Stimulated activated naive CD8-positive, alpha-beta T cell treated with anti-CD3 and anti-CD28 coated beads, Interleukin-15, amount 100 ng/mL, for 72 hours (primary cell): Measurements from ENCODE around the gene BRCA1.
"Not testable (repeated sequence)": the region's sequence is repeated elsewhere in the genome, so short reads cannot be mapped to it uniquely, and the experiment has no call there.

Source experiments
- ATAC-seq: fragments of 150-1000 bp; cut with Tn5 transposase; 2 replicates; pipeline ENCODE4 v1.10.0; 2021; ENCODE audit warnings: mild to moderate bottlenecking, moderate library complexity
- DNase-seq, 2 donors: peaks; one replicate each; pipeline ENCODE4 v3.0.0; 2021 to 2022
- H3K27ac Mint-ChIP-seq, 2 donors: one replicate each; pipeline ENCODE4 v1.8.0; 2022; ENCODE audit warnings: mild to moderate bottlenecking in 2 of 2, mixed read lengths in 2 of 2, moderate library complexity in 2 of 2
- H3K27me3 Mint-ChIP-seq: one replicate; pipeline ENCODE4 v1.8.0; 2022; ENCODE audit warnings: mixed read lengths
- H3K4me1 Mint-ChIP-seq: one replicate; pipeline ENCODE4 v1.8.0; 2022; ENCODE audit warnings: mild to moderate bottlenecking, mixed read lengths
- H3K4me3 Mint-ChIP-seq, 2 donors: one replicate each; pipeline ENCODE4 v1.8.0; 2022; ENCODE audit warnings: mild to moderate bottlenecking in 2 of 2, mixed read lengths in 2 of 2, moderate library complexity in 1 of 2
- H3K9me3 Mint-ChIP-seq, 2 donors: one replicate each; pipeline ENCODE4 v1.8.0; 2022; ENCODE audit warnings: mixed read lengths in 2 of 2

Gene BRCA1

DNA sequence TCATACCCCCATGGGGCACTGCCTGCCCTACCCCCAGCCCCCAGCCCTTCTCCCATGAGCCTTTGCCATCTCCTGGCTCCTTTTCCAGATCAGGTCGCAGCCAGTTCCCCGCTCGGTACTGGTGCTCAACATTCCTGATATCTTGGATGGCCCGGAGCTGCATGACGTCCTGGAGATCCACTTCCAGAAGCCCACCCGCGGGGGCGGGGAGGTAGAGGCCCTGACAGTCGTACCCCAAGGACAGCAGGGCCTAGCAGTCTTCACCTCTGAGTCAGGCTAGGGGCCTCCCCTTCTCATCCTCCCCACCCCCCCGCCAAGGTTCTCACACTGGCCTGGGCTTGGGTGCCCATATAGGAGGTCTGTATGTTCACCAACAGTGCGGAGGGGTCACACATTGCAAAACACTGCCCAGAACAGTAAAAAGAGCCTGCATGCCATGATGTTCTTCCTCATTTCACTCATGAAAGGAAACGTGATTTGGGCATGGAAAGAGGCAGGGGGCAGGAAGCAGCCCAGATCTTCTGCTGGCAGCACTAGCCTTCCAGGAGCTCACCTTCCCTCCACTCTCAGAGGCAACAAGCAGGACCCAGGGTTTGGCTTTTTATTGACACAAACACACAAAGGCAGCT is 111.0 kb downstream of the BRCA1 start:
- ATAC-seq: no peak
- peak overlapping the region in 1 of 2 donors; percentile 13 for H3K27ac Mint-ChIP-seq
- DNase-seq: no peak
- H3K4me1 Mint-ChIP-seq: peaks cover 23% of the 10 kb centered on the region
- H3K4me3 Mint-ChIP-seq: no peak overlapping the region
- no peaks in the 10 kb centered on the region for H3K9me3 Mint-ChIP-seq
- H3K27me3 Mint-ChIP-seq: no peaks in the 10 kb centered on the region

DNA sequence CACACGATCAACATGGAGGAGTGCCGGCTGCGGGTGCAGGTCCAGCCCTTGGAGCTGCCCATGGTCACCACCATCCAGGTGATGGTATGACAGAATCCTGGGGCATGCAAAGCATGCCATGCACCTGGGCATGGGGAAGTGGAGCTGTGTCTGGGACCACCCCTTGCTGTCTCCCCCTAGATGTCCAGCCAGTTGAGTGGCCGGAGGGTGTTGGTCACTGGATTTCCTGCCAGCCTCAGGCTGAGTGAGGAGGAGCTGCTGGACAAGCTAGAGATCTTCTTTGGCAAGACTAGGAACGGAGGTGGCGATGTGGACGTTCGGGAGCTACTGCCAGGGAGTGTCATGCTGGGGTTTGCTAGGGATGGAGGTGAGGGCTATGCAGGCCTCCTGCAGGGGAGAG is 111.9 kb downstream of the BRCA1 start:
- ATAC-seq (no peak), DNase-seq (no peak)
- H3K4me1 Mint-ChIP-seq: peaks cover 22% of the 10 kb centered on the region
- no peaks in the 10 kb centered on the region for H3K9me3 Mint-ChIP-seq
- H3K4me3 Mint-ChIP-seq: no peak overlapping the region
- no peaks in the 10 kb centered on the region for H3K27me3 Mint-ChIP-seq
- H3K27ac Mint-ChIP-seq: peak overlapping the region in 1 of 2 donors; percentile 50

DNA sequence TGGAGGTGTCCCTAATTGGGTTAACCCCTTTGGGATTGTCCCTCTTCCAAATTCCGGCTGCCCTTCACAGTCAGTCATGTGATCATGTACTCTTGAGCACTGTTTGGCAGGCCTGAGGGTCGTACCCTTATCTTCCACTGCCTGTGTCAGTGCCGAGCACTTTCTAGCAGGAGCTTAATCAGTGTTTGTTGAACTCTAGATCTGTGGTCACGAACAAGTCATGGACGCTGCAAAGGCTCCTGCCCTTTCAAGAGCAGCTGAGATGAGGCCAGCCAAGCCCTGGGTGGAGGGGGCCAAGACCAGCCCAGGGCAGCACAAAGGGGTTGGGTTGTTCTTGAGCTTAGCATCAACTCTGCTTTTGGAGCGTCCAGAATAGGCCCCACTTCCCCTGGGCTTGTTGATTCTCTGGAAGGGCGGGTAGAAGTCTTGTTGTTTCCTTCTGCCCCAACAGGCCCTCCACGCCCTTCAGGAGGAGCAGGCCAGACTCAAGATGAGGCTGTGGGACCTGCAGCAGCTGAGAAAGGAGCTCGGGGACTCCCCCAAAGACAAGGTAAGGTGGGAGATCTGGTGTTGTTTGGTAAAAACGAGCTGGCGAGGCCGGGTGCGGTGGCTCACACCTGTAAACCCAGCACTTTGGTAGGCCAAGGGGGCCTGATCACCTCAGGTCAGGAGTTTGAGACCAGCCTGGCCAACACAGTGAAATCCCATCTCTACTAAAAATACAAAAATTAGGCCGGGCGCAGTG is 113.3 kb downstream of the BRCA1 start:
- Mint-ChIP-seq H3K27me3 (no peaks in the 10 kb centered on the region), H3K9me3 (no peaks in the 10 kb centered on the region), H3K27ac (no peak overlapping the region), H3K4me1 (peaks cover 23% of the 10 kb centered on the region), H3K4me3 (no peak overlapping the region)
- ATAC-seq (no peak), DNase-seq (no peak)

DNA sequence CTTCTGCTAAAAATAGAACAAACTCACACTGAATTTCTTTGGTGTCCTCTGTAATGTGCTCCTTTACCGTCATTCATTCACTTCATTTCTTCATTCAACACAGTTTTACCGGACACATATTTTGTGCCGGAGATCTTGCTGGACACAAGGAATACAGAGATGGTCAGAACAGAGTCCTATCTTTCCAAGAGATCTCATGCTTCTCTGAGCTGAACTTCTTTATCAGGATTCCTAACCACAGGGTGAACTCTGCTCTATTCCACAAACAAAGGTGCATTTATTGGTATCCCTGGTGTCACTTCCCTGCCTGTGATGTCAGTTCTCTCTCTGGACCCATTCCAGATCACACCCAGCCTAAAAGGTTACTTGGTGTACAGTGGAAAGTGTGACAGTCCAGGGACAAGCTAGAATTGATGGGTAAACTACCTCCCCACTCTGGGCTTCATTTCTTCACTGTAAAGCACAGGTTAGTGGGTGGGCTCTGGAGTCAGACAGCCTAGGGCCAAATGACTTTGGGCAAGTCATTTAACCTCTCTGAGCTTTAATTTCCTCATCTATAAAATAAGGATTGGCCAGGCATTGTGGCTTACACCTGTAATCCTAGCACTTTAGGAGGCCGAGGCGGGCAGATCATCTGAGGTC is 114.4 kb downstream of the BRCA1 start:
- no peak overlapping the region for H3K27ac Mint-ChIP-seq
- no peaks in the 10 kb centered on the region for H3K27me3 Mint-ChIP-seq
- H3K4me1 Mint-ChIP-seq: peaks cover 31% of the 10 kb centered on the region
- ATAC-seq (no peak), DNase-seq (no peak)
- H3K4me3 Mint-ChIP-seq: no peak overlapping the region
- H3K9me3 Mint-ChIP-seq: no peaks in the 10 kb centered on the region

DNA sequence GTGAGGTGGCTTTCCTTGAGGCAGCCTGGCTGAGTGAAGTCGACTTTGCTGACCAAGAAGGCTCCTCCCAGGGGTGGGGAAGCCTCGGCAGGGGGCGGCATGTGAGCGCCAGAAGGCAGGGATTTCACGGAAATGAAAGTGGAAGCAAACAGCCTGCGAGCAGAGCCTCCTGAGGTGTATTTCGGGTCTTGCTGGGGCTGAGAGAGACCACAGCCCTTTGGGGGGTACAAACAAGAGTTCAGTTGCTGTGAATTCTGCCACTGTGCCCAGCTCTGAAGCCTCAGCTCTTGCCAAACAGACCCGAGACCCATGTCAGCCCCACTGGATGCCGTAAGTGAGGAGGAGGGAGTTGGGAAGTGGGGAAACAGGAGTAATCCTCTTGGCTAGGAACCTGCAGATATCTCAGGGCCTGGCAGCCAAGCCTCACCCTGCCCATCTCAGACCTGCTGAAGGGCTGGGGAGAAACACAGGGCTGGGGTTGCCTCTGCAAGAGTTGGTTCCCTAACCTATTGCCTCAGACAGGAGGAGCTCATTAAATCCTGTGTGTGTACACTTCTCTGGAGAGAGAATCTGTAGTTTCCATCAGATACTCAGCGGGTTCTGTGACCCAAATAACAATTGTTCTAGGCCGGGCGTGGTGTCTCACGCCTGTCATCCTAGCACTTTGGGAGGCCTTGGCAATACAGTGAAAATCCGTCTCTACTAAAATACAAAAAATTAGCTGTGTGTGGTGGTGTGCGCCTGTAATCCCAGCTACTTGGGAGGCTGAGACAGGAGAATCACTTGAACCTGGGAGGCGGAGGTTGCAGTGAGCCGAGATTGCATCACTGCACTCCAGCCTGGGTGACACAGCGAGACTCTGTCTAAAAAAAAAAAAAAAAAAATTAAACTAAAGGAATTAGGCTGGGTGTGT is 118.3 kb downstream of the BRCA1 start, which contains the start of gene IFI35:
Gene IFI35, plus strand, starts transcription at position 146 of the 913 bp plus-strand sequence. Its CDS starts 164 bp downstream, at position 310.
- Mint-ChIP-seq H3K27ac (peak within 1 kb of the TSS; percentile 100), H3K9me3 (no peaks in the 10 kb centered on the region), H3K4me3 (peak within 1 kb of the TSS; percentile 98 to 100), H3K4me1 (peaks cover 35% of the 10 kb centered on the region), H3K27me3 (no peaks in the 10 kb centered on the region)
- peak; percentile 97 for ATAC-seq
- peak; percentile 77 to 87 for DNase-seq

DNA sequence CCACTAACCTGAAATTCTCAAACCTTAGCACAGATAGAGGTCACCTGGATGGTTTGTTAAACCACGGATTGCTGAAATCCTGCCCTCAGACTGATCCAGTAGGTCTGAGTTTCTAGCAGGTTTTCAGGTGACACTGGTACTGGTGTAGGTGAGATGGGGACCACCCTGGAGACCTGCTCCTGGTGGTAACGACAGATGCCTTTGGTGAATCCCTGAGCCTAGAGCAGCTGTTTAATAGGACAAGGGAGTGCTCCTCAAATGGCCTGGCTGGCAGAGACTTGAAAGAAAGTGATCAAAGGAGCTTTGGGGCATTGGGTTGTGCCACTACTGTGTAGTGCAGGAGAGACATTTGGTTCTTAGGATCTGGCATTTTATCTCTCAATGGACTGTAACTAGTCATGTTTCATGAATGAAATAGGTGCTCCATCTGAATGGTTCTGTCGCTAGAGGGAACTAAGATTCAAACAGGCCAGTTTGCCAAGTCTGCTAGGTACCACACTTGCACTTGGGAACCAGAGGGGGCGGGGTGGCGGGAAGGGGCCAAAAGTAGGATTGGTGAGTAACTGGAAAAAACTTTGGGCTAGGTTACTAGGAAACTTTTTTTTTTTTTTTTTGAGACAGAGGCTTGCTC is 121.5 kb downstream of the BRCA1 start:
- Mint-ChIP-seq H3K27me3 (no peaks in the 10 kb centered on the region), H3K9me3 (no peaks in the 10 kb centered on the region), H3K27ac (peak overlapping the region in 1 of 2 donors; percentile 89), H3K4me3 (no peak overlapping the region), H3K4me1 (peaks cover 48% of the 10 kb centered on the region)
- DNase-seq: no peak
- ATAC-seq: no peak

DNA sequence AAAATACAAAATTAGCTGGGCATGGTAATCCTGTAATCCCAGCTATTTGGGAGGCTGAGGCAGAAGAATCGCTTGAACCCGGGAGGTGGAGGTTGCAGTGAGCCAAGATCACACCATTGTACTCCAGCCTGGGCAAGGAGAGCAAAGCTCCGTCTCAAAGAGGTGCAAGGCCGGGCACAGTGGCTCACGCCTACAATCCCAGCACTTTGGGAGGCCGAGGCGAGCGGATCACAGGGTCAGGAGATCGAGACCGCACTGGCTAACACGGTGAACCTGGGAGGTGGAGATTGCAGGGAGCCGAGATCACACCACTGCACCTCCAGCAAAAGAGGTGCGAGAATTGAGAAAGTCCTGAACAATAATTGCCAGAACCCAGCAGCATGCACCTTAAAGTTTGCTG is 124.3 kb downstream of the BRCA1 start:
- DNase-seq, ATAC-seq, H3K9me3 Mint-ChIP-seq, H3K27ac Mint-ChIP-seq, H3K27me3 Mint-ChIP-seq: not testable (repeated sequence)
- H3K4me1 Mint-ChIP-seq: peaks cover 42% of the 10 kb centered on the region
- H3K4me3 Mint-ChIP-seq: peak overlapping the region in 1 of 2 donors; percentile 13

DNA sequence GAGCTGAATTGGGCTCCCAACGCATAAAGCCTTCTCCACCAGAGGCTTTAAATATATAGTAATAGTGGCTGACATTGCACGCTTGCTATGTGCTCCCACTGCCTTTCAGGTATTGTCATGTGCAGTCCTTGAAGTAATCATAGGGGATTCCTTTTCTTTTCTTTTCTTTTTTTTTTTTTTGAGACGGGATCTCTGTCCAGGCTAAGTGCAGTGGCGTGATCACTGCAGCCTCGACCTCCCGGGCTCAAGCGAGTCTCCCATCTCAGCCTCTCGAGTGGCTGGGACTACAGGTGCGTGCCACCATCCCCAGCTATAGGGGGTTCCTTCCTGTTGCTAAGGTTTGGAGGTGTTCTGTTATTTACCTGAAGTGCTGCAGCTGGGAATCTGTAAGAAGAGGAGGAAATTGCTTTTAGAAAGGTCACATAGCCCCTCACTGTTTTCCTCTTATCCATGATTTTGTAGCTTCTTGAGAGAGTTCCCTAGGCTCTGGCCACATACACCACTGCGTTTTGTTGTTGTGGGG is 126.1 kb downstream of the BRCA1 start:
- Mint-ChIP-seq H3K9me3 (no peaks in the 10 kb centered on the region), H3K27me3 (no peaks in the 10 kb centered on the region), H3K4me3 (peak overlapping the region; percentile 89), H3K4me1 (peaks cover 42% of the 10 kb centered on the region), H3K27ac (peak overlapping the region; percentile 99)
- DNase-seq (no peak), ATAC-seq (no peak)

DNA sequence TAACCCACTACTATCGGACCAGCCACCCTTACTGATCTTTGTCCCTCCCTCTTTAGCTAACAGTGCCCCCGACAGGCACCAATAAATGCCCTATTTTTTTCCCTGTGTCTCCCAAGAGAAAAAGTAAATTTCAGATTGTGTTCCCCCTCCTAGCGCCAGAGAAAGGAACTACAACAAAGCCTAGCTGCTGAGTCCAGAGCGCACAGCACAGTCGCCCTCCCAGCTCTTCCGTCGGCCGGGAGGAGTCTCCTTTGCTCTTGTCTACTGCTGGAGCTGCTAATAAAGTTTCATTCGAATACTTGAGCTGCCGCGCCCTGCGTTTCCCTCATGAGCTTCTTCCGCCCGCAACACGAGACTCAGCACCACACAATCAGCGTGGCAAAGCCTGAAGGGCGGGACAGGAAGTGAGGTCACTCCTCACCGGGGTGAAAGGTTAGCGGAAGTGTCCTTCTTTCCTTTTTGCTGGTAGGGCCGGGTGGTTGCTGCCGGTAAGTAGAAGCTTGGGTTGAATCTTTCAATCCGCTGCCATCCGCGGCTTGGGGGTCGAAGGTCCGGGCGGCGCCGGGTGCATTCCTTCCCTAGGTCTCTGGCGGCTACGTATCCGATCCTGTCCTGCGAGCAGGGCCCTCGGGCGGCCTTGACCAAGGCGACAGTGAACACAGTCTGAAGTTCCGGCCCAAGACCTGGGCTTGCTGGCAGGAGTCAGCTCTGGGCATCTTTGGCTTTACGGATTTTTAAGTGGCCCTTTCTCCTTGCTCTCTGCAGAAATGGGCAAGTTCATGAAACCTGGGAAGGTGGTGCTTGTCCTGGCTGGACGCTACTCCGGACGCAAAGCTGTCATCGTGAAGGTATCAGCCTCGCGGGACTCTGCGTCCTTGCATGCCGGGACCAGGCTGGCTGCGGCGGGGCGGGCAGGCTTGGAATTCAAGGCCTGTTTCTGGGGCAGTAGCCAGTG is 126.9 kb downstream of the BRCA1 start, which contains the start of gene RPL27:
Gene RPL27, plus strand, starts transcription at position 436 of the 955 bp plus-strand sequence. Its CDS starts 332 bp downstream, at position 768.
- H3K4me1 Mint-ChIP-seq: peaks cover 42% of the 10 kb centered on the region
- DNase-seq: peak; percentile 95 to 98

DNA sequence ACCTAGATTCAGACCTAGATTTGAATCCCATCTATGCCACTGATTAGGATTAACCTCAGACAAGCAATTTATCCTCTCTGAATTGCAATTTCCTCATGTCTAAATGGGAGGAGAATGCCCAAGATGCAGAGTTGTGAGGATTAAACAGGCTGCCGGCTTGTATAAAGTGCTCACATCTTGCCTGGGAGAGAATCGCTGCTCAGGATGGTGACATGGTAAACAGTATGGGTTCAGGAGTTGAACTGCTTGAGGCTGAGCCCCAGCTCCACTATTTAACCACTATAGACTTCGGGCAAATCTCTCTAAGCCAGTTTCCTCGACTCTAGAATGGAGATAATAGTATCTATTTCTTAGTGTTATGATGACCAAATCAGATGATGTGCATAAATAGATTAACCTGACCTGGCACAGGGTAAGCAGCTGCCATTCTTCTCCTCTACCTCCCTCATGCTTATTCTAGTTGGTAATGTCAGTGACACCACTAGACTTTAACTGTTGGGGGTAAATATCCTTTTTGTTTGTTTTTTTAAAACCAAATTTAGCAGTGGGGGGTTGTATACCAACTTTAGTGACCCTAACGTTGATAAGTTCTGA is 127.7 kb downstream of the BRCA1 start:
- ATAC-seq (peak; percentile 1), DNase-seq (no peak)
- Mint-ChIP-seq H3K4me1 (peaks cover 42% of the 10 kb centered on the region), H3K4me3 (peak overlapping the region; percentile 89), H3K27me3 (no peaks in the 10 kb centered on the region), H3K27ac (peak overlapping the region; percentile 99), H3K9me3 (no peaks in the 10 kb centered on the region)

More for the DNA sequence above, 126.9 kb downstream of the BRCA1 start, which contains the start of gene RPL27:
- Mint-ChIP-seq H3K27ac (peak within 1 kb of the TSS; percentile 99), H3K27me3 (no peaks in the 10 kb centered on the region), H3K4me3 (peak within 1 kb of the TSS; percentile 89), H3K9me3 (no peaks in the 10 kb centered on the region)
- ATAC-seq: peak; percentile 98
